GM19468 (cell line): ENCODE measurements around the gene ERCC8.
"Not testable (repeated sequence)": the region's sequence is repeated elsewhere in the genome, so short reads cannot be mapped to it uniquely, and the experiment has no call there.

ENCODE experiments used
- ATAC-seq: cut with Tn5 transposase; IDR thresholded peaks from one replicate; pipeline ENCODE4 v1.9.1; 2021; ENCODE audit warnings: mild to moderate bottlenecking, moderate library complexity, moderate number of reproducible peaks; ENCODE audit not compliant: unreplicated experiment; ENCODE audit errors: extremely low read depth

The ERCC8 gene

GRCh38 chr5:60927450-60927849 lies 17.4 kb downstream of the ERCC8 start:
- no peak for ATAC-seq

- ATAC-seq: no peak
Measured at GRCh38 chr5:60918466-60918865, 26.4 kb downstream of the ERCC8 start.

- ATAC-seq: no peak
Measured at GRCh38 chr5:60916646-60917045, 28.2 kb downstream of the ERCC8 start.

GRCh38 chr5:60903356-60903755 lies 41.5 kb downstream of the ERCC8 start:
- no peak for ATAC-seq

GRCh38 chr5:60896991-60897390 lies 47.9 kb downstream of the ERCC8 start:
- no peak for ATAC-seq

GRCh38 chr5:60893521-60893920 lies 51.3 kb downstream of the ERCC8 start:
- ATAC-seq: no peak

- ATAC-seq: no peak
Measured at GRCh38 chr5:60891667-60892066, 53.2 kb downstream of the ERCC8 start.

- peak; percentile 47 for ATAC-seq
Measured at GRCh38 chr5:60888359-60889061, 56.4 kb downstream of the ERCC8 start.

GRCh38 chr5:60887746-60888145 lies 57.1 kb downstream of the ERCC8 start:
- ATAC-seq: no peak

DNA sequence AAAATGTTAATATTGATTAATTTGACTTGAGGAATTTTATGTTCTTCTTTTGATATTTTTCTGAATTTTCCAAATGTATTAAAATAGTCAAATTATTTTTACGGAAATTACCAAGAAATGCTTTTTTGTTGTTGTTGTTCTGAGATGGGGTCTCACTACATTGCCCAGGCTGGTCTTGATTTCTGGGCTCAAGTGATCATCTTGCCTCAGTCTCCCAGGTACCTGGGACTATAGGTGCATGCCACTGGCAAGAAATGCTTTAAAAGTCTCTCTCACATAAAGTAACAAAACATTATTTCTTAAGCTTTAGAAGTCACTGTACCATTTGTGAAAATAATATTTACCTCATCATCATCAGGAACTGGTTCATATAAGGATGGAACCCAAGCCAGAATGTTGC lies 57.8 kb downstream of the ERCC8 start:
- no peak for ATAC-seq

- ATAC-seq: no peak
Measured at GRCh38 chr5:60886158-60886557, 58.7 kb downstream of the ERCC8 start.

- no peak for ATAC-seq
Measured at GRCh38 chr5:60883229-60883628, 61.6 kb downstream of the ERCC8 start.

GRCh38 chr5:60872892-60873291 lies 72.0 kb downstream of the ERCC8 start:
- no peak for ATAC-seq

DNA sequence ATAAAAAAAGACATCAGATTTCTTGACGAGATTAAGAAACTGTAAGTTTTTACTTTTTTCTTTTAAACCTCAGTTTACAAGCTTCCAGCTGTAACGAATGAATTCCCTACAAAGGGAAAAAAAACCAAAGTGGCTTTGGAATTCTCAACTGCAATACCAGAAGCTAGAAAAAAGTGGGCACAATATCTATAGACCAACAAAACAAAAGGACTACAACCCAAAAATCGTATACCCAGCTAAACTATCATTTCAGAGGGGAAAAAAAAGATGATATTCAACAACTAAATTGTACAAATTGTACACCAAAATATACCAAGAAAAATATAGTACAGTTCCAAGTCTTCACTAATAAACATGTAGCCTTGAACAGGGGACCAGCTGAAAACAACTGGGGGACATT lies 74.0 kb downstream of the ERCC8 start:
- no peak for ATAC-seq

DNA sequence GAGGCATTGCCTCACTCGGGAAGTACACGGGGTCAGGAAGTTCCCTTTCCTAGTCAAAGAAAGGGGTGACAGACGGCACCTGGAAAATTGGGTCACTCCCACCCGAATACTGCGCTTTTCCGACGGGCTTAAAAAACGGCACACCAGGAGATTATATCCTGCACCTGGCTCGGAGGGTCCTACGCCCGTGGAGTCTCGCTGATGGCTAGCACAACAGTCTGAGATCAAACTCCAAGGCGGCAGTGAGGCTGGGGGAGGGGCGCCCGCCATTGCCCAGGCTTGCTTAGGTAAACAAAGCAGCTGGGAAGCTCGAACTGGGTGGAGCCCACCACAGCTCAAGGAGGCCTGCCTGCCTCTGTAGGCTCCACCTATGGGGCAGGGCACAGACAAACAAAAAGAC lies 84.3 kb downstream of the ERCC8 start:
- ATAC-seq: not testable (repeated sequence)

DNA sequence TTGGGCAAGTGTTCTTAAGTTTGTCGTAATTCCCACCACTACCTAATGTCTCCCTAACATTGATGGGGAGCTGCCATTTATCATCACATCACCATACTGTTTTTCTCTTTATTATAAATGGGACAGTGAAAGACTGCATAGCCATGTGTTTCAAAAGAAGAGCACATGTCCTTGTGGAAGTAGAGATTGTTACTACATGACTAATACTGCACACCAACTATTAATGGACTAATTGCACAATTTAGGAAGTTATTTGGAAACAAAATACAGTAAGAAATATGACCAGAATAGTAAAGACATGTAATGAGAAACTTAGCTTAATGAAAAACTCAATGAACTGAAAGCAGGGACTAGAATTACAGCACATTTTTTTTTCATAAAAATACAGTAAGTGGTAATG lies 88.8 kb downstream of the ERCC8 start:
- no peak for ATAC-seq

DNA sequence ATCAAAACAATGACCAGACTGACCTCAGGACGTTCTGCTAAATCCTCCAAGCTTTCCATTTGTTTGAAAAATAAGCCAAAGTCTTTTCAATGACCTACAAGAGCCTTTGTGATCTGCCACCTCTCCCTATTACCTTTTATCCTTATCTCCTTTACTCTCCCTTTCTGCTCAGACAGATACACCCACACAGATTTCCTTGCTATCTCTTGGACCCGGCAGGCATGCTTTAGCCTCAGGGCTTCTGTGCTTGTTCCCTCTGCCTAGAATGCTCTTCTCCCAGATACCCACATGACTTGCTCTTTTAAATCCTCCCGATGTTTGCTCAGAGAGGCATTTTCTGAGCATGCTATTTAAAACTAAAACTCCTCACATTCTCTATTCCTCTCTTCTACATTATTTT lies 91.9 kb downstream of the ERCC8 start:
- no peak for ATAC-seq

DNA sequence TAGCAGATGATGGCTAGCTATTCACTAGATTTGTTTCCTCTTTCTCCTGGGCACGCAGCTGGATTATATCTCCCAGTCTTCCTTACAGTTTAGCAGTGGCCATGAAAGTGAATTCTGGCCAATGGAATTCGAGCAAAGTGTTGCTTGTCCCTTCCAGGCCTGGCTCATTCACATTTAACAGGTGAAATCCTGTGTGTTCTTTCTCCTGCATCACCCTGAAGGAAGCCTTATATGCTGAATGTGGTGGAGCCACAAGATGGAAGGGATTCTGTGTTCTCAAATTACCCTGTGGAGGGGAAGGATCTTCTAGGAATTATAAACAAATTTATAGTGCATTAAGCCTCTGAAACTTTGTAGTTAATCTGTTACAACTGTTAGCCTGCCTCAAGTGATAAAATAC lies 92.6 kb downstream of the ERCC8 start:
- ATAC-seq: no peak

DNA sequence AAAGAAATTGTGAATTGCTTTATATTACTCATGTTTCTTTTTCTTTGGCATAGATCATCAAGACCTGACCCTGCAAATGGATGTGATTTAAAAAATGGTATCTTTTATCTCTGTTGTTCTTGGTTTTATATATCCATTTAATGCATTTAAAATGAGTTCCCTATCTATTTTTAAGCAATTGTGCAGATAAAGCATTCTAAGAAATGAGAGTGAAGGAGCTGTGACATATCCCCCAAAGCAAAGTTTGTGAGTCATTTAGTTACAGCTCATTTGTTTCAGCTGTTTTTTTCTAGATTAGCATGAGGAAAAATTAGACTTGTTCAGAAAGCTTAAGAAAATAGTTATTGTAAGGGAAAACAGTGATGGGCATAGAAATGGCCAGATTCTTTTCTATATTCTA lies 93.2 kb downstream of the ERCC8 start:
- no peak for ATAC-seq

DNA sequence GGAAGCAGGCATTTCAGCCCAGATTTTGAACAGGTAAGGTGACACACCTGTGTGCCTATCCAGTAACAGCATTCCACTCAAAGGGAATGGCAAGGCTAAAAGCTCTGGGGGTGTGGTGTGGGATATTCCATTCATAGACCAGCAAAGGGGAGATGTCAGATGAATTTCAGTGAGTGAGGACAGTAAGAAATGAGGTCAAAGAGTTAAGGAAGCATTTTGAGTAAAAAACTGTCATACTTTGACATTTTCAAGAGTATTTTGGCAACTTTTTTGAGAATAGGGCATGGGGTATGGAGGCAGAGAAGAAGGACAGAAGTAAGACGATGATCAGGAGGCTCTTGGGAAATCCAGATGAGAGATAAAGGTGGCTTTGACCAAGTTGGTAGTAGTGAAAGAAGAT lies 98.6 kb downstream of the ERCC8 start:
- ATAC-seq: no peak

GRCh38 chr5:60843936-60844905 lies 100.6 kb downstream of the ERCC8 start, which contains the start of gene ELOVL7:
ELOVL7 (minus strand) TSS chr5:60844269; CDS start chr5:60787397, 56,872 bp downstream.
- ATAC-seq: peak; percentile 95
